ENCODE measurements around the gene HYDIN. TPM values are rescaled to one million over a fixed set of nuclear protein-coding genes. Genes with fewer than 3 reads are reported as not detected.
"Not testable (repeated sequence)": the region's sequence is repeated elsewhere in the genome, so short reads cannot be mapped to it uniquely, and the experiment has no call there.

Gene HYDIN
- total RNA-seq, 2 experiments from 2014 or later: not detected

DNA sequence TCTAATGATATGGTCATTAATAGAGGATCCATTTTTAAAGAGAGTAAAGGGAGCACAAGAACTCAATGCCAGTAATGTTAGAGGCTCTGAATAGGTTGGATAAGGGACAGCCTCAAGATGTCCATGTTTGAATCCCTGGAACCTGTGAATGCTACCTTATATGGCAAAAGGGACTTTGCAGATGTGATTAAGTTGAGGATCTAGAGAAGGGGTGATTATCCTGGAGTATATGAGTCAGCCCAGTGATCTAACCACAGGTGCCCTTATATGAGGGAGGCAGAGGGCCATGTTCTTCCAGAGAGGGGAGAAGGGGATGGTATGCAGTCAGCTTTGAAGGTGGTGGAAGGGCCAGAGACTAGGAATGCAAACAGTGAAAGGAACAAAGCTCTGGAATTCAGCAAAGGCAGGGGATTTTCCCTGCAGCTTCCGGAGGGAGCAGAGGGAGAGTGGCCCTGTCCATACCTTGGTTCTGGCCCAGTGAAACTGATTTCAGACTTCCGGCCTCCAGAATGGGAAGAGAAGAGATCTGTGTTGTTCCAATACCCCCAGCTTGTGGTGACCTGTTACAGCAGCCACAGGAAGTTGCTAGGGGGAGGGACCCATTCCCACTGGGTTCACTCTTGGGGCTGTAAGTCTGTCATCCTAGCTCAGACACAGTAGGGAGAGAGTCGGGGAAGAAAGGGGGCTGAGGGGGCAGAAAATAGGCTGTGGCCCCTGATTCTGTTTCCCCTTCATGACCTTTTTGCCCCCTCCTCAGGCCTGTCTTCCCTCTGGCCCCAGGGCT lies 220.9 kb downstream of the HYDIN start:
- H3K36me3 Mint-ChIP-seq; intact Hi-C loops (cut with micrococcal nuclease); DNase-seq; H3K27ac Mint-ChIP-seq; H3K27me3 Mint-ChIP-seq; H3K4me1 Mint-ChIP-seq (ENCODE audit: low read depth); POLR2A ChIA-PET; H3K9me3 Mint-ChIP-seq; H3K4me3 Mint-ChIP-seq; CTCF ChIA-PET: not testable (repeated sequence)

- DNase-seq; CTCF ChIA-PET; POLR2A ChIA-PET; H3K4me1 Mint-ChIP-seq (ENCODE audit: low read depth); intact Hi-C loops (cut with micrococcal nuclease); H3K36me3 Mint-ChIP-seq; H3K27ac Mint-ChIP-seq; H3K27me3 Mint-ChIP-seq; H3K9me3 Mint-ChIP-seq; H3K4me3 Mint-ChIP-seq: not testable (repeated sequence)
These were observed 224.0 kb downstream of the HYDIN start for GRCh38 chr16:71006516-71006915.

DNA sequence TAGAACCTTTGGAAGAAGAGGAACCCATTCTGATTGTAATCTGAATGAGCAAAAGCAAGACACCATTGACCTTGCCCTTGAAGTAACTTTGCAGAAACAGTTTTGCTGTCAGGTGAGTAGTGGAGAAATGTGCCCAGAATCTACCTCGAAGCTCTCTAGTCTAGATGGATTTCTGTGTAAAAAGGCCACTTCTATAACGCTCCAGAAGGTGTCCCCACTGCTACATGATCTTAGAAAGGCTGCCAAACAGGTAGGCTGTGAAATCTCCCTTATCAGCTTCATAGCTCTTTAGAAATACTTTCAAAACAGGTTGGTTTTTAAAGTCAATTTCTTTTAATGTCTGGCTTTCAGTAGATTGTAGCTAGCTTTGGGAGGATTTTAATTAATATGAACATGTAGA lies 230.8 kb downstream of the HYDIN start:
- intact Hi-C loops (cut with micrococcal nuclease); H3K4me1 Mint-ChIP-seq (ENCODE audit: low read depth); POLR2A ChIA-PET: not testable (repeated sequence)

DNA sequence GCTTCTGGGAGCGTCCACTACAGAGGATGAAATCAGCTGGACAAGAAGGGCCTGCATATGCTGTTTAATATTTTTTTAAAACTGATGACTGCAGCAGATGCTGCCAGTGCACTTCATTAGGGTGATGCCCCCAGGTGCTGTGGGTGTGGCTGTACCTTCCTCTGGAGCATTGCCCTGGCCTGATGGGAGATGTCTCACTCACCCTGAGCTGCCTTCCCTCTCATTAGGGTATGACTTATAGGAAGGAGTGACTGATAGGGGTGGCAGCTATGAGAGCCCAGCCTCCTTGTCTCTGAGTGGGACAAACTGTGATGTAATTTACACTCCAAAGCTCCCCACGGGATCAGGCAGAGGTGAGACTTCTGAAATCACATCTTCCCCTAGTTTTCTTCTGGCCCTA lies 234.7 kb downstream of the HYDIN start:
- POLR2A ChIA-PET; H3K4me1 Mint-ChIP-seq (ENCODE audit: low read depth); CTCF ChIA-PET; H3K36me3 Mint-ChIP-seq; H3K9me3 Mint-ChIP-seq; H3K4me3 Mint-ChIP-seq; H3K27me3 Mint-ChIP-seq; DNase-seq; H3K27ac Mint-ChIP-seq; intact Hi-C loops (cut with micrococcal nuclease): not testable (repeated sequence)

More for the DNA sequence above, 230.8 kb downstream of the HYDIN start:
- H3K4me3 Mint-ChIP-seq, CTCF ChIA-PET, DNase-seq, H3K36me3 Mint-ChIP-seq, H3K27ac Mint-ChIP-seq, H3K9me3 Mint-ChIP-seq, H3K27me3 Mint-ChIP-seq: not testable (repeated sequence)

- H3K36me3 Mint-ChIP-seq; intact Hi-C loops (cut with micrococcal nuclease); H3K4me3 Mint-ChIP-seq; H3K9me3 Mint-ChIP-seq; DNase-seq; H3K4me1 Mint-ChIP-seq (ENCODE audit: low read depth); H3K27me3 Mint-ChIP-seq; POLR2A ChIA-PET; CTCF ChIA-PET; H3K27ac Mint-ChIP-seq: not testable (repeated sequence)
These were observed 238.0 kb downstream of the HYDIN start for GRCh38 chr16:70992511-70992910.

GRCh38 chr16:70987019-70987715 lies 243.4 kb downstream of the HYDIN start:
- intact Hi-C loops (cut with micrococcal nuclease); H3K27ac Mint-ChIP-seq; CTCF ChIA-PET; H3K9me3 Mint-ChIP-seq; H3K36me3 Mint-ChIP-seq; H3K4me1 Mint-ChIP-seq (ENCODE audit: low read depth); DNase-seq; H3K27me3 Mint-ChIP-seq; POLR2A ChIA-PET; H3K4me3 Mint-ChIP-seq: not testable (repeated sequence)

- H3K36me3 Mint-ChIP-seq; H3K27me3 Mint-ChIP-seq; POLR2A ChIA-PET; H3K4me1 Mint-ChIP-seq (ENCODE audit: low read depth); H3K27ac Mint-ChIP-seq; H3K9me3 Mint-ChIP-seq; intact Hi-C loops (cut with micrococcal nuclease); CTCF ChIA-PET; H3K4me3 Mint-ChIP-seq; DNase-seq: not testable (repeated sequence)
These were observed 245.8 kb downstream of the HYDIN start for GRCh38 chr16:70984675-70985074.

DNA sequence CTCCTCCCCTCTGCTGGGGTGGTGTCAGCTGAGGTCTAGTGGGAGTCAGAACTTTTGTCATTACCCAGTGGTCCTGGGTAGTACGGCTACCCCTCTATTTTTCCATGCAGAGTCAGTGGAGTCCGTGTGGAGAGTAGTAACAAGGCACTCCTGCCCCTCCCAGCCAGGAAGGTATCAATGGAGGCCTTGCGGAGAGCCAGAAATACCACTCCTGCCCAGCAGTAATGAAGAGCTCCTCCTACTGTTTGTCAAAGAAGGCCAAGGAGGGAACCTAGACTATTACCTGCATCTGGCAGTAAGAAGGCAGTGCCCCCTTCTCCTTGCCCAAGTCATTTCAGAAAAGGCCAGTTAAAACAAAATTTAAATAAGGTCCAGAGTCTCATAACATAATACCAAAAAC lies 262.2 kb downstream of the HYDIN start:
- intact Hi-C loops (cut with micrococcal nuclease); DNase-seq; POLR2A ChIA-PET; H3K27ac Mint-ChIP-seq; H3K9me3 Mint-ChIP-seq; H3K4me3 Mint-ChIP-seq; H3K36me3 Mint-ChIP-seq; CTCF ChIA-PET; H3K27me3 Mint-ChIP-seq; H3K4me1 Mint-ChIP-seq (ENCODE audit: low read depth): not testable (repeated sequence)

DNA sequence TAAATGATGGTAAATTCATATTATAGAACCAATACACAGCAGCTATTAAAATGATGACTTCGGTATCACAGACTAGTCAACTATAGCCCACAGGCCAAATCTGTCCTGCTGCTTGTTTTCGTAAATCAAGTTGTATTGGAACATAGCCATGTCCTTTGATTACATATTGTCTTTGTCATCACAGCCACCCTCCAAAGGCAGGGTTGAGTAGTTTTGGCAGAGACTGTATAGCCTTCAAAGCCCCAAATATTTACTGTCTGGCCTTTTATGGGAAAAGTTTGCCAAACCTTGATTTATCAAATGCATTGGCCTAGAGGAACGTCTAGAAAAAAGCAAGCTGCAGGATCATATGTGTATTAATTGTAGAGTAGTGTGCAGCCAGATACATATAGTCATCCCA lies 270.4 kb downstream of the HYDIN start:
- H3K27me3 Mint-ChIP-seq; H3K36me3 Mint-ChIP-seq; DNase-seq; intact Hi-C loops (cut with micrococcal nuclease); POLR2A ChIA-PET; H3K27ac Mint-ChIP-seq; H3K9me3 Mint-ChIP-seq; H3K4me3 Mint-ChIP-seq; CTCF ChIA-PET; H3K4me1 Mint-ChIP-seq (ENCODE audit: low read depth): not testable (repeated sequence)

- H3K4me3 Mint-ChIP-seq; CTCF ChIA-PET; H3K9me3 Mint-ChIP-seq; intact Hi-C loops (cut with micrococcal nuclease); DNase-seq; POLR2A ChIA-PET; H3K4me1 Mint-ChIP-seq (ENCODE audit: low read depth); H3K27me3 Mint-ChIP-seq; H3K27ac Mint-ChIP-seq; H3K36me3 Mint-ChIP-seq: not testable (repeated sequence)
These were observed 275.6 kb downstream of the HYDIN start for GRCh38 chr16:70954922-70955321.

DNA sequence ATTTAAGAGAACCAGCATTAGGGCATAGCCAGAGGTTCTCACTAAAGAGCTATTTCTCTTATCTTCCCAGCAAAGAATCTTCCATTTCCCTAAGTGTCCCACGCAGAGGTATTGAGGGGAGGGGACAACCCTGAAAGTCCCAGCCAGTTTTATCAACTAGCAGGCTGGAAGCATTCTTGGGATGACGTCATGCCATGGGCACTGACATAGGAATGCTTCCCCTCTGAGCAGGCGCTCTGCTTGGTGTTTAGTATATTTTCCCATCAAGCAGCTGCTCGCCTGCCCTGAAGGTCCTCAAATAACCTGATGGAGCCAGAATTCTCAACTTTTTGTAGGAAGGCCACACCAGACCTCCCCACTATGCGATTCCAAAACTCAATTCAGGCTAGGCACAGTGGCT lies 276.7 kb downstream of the HYDIN start:
- DNase-seq; H3K4me1 Mint-ChIP-seq (ENCODE audit: low read depth); H3K9me3 Mint-ChIP-seq; H3K27me3 Mint-ChIP-seq; POLR2A ChIA-PET; H3K36me3 Mint-ChIP-seq; CTCF ChIA-PET; intact Hi-C loops (cut with micrococcal nuclease); H3K27ac Mint-ChIP-seq; H3K4me3 Mint-ChIP-seq: not testable (repeated sequence)

- DNase-seq; H3K9me3 Mint-ChIP-seq; H3K27me3 Mint-ChIP-seq; H3K4me1 Mint-ChIP-seq (ENCODE audit: low read depth); H3K4me3 Mint-ChIP-seq; H3K27ac Mint-ChIP-seq; CTCF ChIA-PET; intact Hi-C loops (cut with micrococcal nuclease); H3K36me3 Mint-ChIP-seq; POLR2A ChIA-PET: not testable (repeated sequence)
These were observed 287.0 kb downstream of the HYDIN start for GRCh38 chr16:70943551-70943950.

DNA sequence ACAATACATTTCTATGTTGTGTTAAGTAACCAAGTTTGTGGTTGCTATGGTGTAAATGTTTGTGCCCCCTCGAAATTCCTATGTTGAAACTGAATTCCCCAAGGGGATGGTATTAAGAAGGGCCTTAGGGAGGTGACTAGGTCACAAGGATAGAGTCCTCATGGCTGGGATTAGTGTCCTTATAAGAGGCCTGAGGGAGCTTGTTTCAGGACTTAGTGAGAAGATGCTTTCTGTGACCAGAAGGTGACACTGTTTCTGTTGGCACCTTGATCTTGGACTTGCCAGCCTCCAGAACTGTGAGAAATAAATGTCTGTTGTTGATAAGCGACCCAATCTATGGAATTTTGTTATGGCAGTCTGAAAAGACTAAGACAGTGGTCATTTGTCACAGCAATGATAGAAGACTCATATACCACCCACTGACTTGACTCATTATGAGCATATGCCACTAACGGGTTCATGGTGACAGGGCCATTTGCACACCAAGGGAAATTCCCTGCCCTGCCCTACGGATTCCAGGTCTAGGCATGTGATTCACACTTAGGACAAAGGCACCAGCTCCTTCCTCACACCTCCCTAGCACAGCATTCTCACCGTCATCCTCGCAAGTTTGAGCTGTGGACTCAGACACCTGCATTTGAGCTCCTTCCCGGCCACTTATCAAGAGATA lies 290.7 kb downstream of the HYDIN start:
- DNase-seq; H3K36me3 Mint-ChIP-seq; intact Hi-C loops (cut with micrococcal nuclease); CTCF ChIA-PET; H3K27me3 Mint-ChIP-seq; H3K9me3 Mint-ChIP-seq; POLR2A ChIA-PET; H3K4me1 Mint-ChIP-seq (ENCODE audit: low read depth); H3K4me3 Mint-ChIP-seq; H3K27ac Mint-ChIP-seq: not testable (repeated sequence)

Measured in activated CD4-positive, alpha-beta memory T cell treated with anti-CD3 and anti-CD28 coated beads for 36 hours (primary cell).